ENCODE results near the gene ENPP4. TPM values are rescaled to one million over a fixed set of nuclear protein-coding genes. Genes with fewer than 3 reads are reported as not detected.

ENPP4 gene
- total RNA-seq, 1 donor: 2.2 TPM

DNA sequence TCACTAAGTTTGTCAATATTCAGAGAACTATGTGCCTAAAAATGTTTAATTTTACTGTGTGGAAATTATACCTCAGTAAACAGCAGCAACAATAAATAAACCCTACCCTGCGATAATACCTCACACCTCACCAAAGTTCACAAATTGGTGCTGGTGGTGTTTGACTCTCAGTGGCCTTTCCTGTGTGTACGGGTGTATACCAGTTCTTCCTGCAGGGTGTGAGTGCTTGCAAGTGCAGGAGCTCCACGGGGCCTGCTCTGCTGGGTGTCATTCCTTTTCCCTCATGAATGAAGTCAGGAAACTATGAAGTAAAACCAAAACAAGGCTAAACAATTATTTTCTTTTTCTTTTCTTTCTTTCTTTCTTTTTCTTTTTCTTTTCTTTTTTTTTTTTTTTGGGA lies 45.1 kb downstream of the ENPP4 start:
- H3K4me3 ChIP-seq (ENCODE audit: low read depth, low read length): no peak overlapping the region
- TF ChIP-seq, protein P1, sequence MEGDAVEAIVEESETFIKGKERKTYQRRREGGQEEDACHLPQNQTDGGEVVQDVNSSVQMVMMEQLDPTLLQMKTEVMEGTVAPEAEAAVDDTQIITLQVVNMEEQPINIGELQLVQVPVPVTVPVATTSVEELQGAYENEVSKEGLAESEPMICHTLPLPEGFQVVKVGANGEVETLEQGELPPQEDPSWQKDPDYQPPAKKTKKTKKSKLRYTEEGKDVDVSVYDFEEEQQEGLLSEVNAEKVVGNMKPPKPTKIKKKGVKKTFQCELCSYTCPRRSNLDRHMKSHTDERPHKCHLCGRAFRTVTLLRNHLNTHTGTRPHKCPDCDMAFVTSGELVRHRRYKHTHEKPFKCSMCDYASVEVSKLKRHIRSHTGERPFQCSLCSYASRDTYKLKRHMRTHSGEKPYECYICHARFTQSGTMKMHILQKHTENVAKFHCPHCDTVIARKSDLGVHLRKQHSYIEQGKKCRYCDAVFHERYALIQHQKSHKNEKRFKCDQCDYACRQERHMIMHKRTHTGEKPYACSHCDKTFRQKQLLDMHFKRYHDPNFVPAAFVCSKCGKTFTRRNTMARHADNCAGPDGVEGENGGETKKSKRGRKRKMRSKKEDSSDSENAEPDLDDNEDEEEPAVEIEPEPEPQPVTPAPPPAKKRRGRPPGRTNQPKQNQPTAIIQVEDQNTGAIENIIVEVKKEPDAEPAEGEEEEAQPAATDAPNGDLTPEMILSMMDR (IDR thresholded peaks at IDR 0.05; ENCODE audit: insufficient read depth, low read depth, low read length): no peak
- no peak for DNase-seq (ENCODE audit: low read depth)

DNA sequence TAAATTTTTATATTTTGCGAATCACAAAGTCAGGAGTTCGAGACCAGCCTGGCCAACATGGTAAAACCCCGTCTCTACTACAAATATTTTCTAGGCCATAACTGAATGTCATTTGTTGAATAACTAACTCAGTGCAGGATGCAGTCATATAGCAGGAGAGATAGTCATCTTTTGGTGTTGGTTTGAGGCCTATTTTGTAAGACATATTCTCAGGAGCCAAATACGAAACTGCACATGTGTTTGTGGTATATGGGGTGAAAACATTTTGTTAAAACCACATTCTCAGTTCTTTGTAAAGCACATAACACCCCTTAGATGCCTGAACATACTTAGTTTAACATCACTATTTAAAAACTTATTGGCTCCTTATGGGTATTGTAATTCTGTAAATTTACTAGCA lies 45.7 kb downstream of the ENPP4 start:
- no peak for DNase-seq (ENCODE audit: low read depth)
- TF ChIP-seq, protein P1 (IDR thresholded peaks at IDR 0.05; ENCODE audit: insufficient read depth, low read depth, low read length): no peak
- no peak overlapping the region for H3K4me3 ChIP-seq (ENCODE audit: low read depth, low read length)

DNA sequence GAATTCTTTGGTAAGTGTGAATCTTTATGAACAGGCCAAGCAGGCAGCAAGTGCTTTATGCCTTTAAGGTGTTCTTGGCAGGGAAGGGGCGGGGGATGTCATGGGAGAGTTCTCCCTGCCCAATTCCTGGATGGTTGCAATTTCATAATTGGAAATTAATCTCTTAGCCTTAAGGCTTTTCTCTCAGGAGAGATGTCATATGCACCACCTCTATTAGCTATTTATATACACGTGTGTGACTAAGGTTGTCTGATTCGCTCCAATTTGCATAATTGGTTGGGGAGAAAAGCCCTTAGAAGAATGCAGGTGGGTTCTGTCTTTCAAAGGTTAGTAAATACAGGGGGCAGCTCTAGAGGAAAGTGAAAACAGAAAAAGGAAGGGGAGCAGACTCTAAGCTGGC lies 46.2 kb downstream of the ENPP4 start:
- no peak for DNase-seq (ENCODE audit: low read depth)
- TF ChIP-seq, protein P1 (IDR thresholded peaks at IDR 0.05; ENCODE audit: insufficient read depth, low read depth, low read length): no peak
- no peak overlapping the region for H3K4me3 ChIP-seq (ENCODE audit: low read depth, low read length)

DNA sequence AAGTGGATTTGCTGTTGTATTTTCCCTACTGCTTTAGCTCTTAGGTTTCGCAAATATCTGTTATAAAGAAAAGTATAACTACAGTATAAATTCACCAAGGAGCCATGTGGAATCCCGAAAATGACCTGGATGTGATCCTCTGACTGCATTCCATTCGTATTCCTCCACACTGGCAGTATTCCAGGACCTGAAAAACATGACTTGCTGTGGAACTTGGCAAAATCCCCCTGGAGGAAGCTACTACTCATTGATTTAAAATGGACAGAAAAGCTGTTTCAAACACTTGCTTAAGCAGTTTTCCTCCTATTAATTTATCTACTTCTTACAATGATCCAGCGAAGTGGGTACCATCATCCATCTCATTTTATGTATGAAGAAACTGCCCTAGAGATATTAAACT lies 54.3 kb downstream of the ENPP4 start:
- DNase-seq (ENCODE audit: low read depth): peak; percentile 57
- no peak overlapping the region for H3K4me3 ChIP-seq (ENCODE audit: low read depth, low read length)
- TF ChIP-seq, protein P1 (IDR thresholded peaks at IDR 0.05; ENCODE audit: insufficient read depth, low read depth, low read length): no peak

DNA sequence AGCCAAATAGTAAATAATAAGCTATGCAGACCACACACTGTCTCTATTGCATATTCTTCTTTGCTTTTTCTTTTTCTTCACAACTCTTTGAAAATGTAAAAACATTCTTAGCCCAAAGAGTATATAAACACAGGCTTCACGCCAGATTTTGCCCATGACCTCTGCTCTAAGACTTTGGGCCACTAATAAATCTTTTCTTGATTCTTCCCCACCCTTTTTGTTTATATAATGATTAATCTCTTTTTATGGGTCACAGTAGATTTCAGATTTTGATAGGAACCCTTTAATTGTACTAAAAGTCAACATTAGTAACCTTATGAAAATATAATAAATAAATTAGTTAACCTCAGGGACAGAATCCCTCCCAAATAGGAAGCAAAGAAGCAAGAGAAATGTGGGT lies 56.8 kb downstream of the ENPP4 start:
- no peak overlapping the region for H3K4me3 ChIP-seq (ENCODE audit: low read depth, low read length)
- TF ChIP-seq, protein P1 (IDR thresholded peaks at IDR 0.05; ENCODE audit: insufficient read depth, low read depth, low read length): no peak
- no peak for DNase-seq (ENCODE audit: low read depth)

DNA sequence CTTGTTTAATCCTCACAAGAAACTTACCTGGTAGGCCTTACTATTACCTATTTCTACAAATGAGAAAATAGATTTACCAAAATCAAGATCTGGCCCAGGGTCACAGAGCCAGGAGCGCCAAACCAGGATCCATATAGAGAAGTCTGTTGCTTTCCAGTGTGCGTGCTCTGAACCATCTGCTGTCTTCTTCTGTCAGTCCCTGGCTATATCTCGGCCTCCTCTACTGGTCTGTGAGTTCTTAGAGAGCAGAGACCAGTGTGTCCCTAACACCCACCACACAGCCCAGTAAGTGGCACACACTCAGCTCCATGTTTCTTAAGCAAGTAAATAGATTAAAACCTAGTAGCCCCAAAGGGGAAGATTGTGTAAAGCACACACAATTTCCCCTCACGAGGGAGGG lies 59.9 kb downstream of the ENPP4 start:
- TF ChIP-seq, protein P1 (IDR thresholded peaks at IDR 0.05; ENCODE audit: insufficient read depth, low read depth, low read length): no peak
- no peak for DNase-seq (ENCODE audit: low read depth)
- H3K4me3 ChIP-seq (ENCODE audit: low read depth, low read length): no peak overlapping the region

DNA sequence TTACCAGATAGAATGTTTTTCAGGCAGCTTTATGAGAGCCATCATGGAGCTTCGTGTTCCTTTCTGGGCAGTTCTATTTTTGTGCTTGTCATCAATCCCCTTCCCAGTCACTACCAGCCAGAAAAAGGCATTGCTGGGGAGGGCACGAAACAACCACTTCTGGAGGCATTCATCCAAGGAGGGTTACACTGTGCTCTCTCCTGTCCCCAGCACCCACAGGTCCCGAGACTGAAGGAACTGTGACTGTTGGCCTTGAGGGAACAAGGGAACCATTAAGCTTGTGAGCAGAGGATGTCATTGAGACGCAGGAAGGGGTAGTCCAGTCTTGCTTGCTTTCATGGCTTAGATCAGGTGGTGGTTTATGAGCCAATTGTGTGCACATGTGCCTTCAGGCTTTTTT lies 61.1 kb downstream of the ENPP4 start:
- TF ChIP-seq, protein P1 (IDR thresholded peaks at IDR 0.05; ENCODE audit: insufficient read depth, low read depth, low read length): no peak
- DNase-seq (ENCODE audit: low read depth): no peak

More for the DNA sequence above, 61.1 kb downstream of the ENPP4 start:
- no peak overlapping the region for H3K4me3 ChIP-seq (ENCODE audit: low read depth, low read length)

Data from fibroblast of villous mesenchyme (primary cell).